Effector memory CD4-positive, alpha-beta T cell (primary cell): ENCODE data around the gene TSPAN4.

Experiments used
- DNase-seq, 3 donors: peaks; one replicate each; pipeline ENCODE4 v3.0.0-alpha.2; 2020
- H3K27ac ChIP-seq: 2 replicates; pipeline ENCODE4 v1.7.0; 2013; ENCODE audit warnings: mild to moderate bottlenecking, low read length, moderate library complexity; ENCODE audit not compliant: insufficient read depth, poor library complexity, severe bottlenecking
- H3K27me3 ChIP-seq: replicated peaks from 2 replicates; pipeline ENCODE4 v1.7.0; 2013; ENCODE audit warnings: mild to moderate bottlenecking, low read length; ENCODE audit not compliant: insufficient read depth, control insufficient read depth, poor library complexity, severe bottlenecking
- H3K36me3 ChIP-seq: 2 replicates; pipeline ENCODE4 v1.7.0; 2013; ENCODE audit warnings: mild to moderate bottlenecking, low read length, moderate library complexity; ENCODE audit not compliant: control insufficient read depth, insufficient read depth
- H3K4me1 ChIP-seq: 2 replicates; pipeline ENCODE4 v1.7.0; 2013; ENCODE audit warnings: low read length, mild to moderate bottlenecking; ENCODE audit not compliant: control insufficient read depth, insufficient read depth, poor library complexity, severe bottlenecking
- H3K4me3 ChIP-seq: 2 replicates; pipeline ENCODE4 v1.7.0; 2013; ENCODE audit warnings: low read length, low read depth, mild to moderate bottlenecking; ENCODE audit not compliant: insufficient read depth, poor library complexity, severe bottlenecking
- H3K9me3 ChIP-seq: 2 replicates; pipeline ENCODE4 v1.7.0; 2013; ENCODE audit warnings: mild to moderate bottlenecking, low read length, moderate library complexity; ENCODE audit not compliant: control insufficient read depth

TSPAN4 gene

DNA sequence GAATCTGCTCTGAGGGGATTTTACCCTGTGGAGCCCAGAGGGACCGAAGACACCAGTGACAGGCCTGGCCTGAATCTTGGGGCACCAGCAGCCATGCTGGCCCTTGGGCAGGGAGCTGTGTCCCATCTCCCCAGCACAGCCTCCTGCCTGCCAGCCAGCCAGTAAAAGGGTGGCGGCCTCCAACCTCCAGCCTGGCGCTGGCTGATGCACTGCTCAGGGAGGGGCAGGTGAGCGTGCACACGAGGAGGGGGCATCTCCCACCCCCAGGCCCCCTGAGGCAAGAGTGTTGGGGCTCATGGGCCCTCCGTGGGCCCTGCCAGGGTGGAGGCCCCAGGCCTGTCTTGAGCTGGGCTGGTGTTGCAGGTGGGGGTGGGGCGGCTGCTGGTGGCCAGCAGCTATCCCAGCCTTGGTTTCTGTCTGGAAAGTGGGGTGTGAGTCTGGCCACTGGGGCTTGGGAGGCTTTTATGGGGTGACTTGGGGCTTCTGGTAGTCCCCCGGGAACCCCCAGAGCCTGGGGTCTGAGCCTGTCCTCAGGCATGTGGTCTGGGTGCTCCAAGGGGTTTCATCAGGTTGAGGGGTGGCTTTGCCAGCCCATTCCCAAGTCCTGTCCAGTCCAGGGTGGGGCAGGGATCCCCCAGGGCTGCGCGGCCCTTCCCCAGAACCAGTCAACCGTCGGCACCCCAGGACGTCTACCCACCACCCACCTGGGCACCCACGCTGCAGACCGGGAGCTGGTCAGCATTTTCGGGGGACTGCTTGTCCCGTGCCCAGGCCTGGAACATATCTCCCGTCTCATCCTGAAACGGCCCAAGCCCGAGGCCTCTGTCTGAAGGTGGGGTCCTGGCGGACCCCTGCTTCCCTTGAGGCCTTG is 17.8 kb downstream of the TSPAN4 start:
- no peak overlapping the region for H3K27ac ChIP-seq

DNA sequence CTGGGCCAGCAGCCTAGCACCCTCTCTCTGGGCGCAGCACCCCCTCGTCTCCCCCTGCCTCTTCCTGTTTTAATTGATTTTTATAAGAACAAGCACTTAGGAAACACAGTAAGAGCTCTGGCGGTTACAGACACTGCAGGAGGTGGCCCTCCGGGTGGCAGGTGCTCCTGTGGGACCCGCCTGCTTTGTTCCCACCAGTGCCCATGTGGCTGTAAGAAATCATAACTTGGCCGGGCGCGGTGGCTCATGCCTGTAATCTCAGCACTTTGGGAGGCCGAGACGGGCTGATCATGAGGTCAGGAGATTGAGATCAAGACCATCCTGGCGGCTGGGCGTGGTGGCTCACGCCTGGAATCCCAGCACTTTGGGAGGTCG is 18.4 kb downstream of the TSPAN4 start:
- Histone ChIP-seq H3K27ac (no peak overlapping the region), H3K36me3 (no peaks in the 10 kb centered on the region), H3K4me1 (no peaks in the 10 kb centered on the region), H3K27me3 (no peaks in the 10 kb centered on the region), H3K4me3 (no peak overlapping the region), H3K9me3 (no peaks in the 10 kb centered on the region)
- no peak for DNase-seq

More for the DNA sequence above, 17.8 kb downstream of the TSPAN4 start:
- DNase-seq = no peak
- Histone ChIP-seq H3K9me3 (no peaks in the 10 kb centered on the region), H3K27me3 (no peaks in the 10 kb centered on the region), H3K4me1 (no peaks in the 10 kb centered on the region), H3K4me3 (no peak overlapping the region), H3K36me3 (no peaks in the 10 kb centered on the region)

DNA sequence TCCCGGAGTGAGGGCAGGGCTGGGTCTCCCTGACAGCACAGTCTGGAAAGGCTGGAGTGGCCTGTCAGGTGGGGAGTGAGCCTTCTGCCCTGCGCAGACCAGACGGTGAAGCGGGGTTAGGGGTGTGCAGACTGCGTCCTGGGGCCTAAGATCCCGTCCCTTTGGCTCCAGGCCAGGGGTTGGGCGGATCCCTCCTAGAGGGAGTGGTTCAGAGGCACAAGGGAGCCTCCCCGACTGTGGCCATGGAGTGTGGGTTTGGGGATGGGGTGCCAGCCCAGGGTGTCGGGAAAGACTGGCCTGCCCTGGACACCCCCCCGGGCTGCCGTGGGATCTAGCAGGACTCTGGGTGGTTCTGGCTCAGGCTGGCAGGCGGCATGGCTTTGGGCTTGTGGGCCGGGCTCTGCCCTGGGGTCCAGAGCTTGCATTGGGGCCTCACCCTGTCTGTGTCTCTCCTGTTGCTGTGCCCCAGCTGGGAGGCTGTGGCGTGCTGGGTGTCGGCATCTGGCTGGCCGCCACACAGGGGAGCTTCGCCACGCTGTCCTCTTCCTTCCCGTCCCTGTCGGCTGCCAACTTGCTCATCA is 19.5 kb downstream of the TSPAN4 start:
- no peaks in the 10 kb centered on the region for H3K4me1 ChIP-seq
- H3K4me3 ChIP-seq = no peak overlapping the region
- no peak overlapping the region for H3K27ac ChIP-seq
- DNase-seq = no peak
- no peaks in the 10 kb centered on the region for H3K27me3 ChIP-seq
- H3K36me3 ChIP-seq = no peaks in the 10 kb centered on the region
- H3K9me3 ChIP-seq = no peaks in the 10 kb centered on the region

DNA sequence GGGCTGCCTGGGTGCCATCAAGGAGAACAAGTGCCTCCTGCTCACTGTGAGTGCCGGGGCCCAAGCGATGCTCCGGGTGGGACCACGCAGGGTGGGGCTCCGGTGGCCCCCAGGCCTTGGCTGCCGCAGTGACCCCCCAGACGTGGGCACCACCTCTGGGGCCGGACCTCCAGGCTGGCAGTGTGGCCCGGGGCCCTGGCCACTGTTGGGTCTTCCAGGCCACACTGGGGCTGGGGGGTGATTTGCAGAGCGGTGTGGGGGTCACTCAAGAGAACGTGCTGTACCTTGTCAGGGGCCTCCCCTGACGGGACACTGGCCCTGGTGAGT is 20.0 kb downstream of the TSPAN4 start:
- Histone ChIP-seq H3K27ac (no peak overlapping the region), H3K4me3 (no peak overlapping the region), H3K36me3 (no peaks in the 10 kb centered on the region), H3K27me3 (no peaks in the 10 kb centered on the region), H3K4me1 (no peaks in the 10 kb centered on the region), H3K9me3 (no peaks in the 10 kb centered on the region)
- no peak for DNase-seq

DNA sequence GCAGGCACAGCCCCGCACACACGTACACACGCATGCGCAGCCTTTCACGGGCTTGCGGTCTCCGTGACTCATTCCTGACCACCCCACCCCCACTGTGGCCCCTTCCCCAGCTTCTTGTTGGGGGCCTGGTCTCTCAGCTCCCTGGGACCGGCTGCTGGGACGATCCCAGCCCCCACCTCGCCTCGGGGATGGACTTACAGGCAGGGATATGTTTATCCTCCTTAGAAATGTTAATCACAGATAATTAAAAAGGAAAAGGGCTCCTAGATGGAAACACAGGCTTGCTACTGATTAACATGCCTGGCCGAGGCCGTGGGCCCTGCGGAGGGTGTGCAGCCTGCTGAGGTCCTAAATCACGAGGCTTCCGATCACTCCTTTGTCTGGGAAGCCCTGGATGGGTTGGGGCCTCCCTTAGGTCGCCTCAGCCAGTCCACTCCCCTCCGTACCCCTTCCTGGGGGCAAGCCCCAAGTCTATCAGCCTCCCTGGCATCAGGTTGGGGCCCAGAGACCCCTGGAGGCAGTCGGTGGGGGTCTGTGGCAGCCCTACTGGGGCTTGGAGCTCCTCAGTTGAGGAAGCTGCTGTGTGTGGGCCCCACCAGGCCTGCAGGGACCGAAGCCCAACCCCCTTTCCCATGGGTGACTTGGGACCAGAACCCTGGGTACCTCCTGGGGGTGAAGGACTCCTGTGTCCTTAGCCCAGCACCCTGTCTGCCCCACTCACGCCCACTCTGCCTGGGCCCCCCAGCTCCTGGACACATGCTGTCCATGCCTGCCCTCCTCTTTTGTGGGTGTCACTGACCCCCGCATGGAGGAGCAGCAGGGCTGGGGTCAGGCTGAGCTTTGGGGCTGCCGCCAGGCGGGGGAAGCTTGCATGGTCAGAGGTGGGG is 20.6 kb downstream of the TSPAN4 start:
- H3K4me1 ChIP-seq = no peaks in the 10 kb centered on the region
- no peak overlapping the region for H3K27ac ChIP-seq
- H3K4me3 ChIP-seq = no peak overlapping the region
- no peaks in the 10 kb centered on the region for H3K9me3 ChIP-seq
- H3K27me3 ChIP-seq = no peaks in the 10 kb centered on the region
- H3K36me3 ChIP-seq = no peaks in the 10 kb centered on the region
- no peak for DNase-seq

DNA sequence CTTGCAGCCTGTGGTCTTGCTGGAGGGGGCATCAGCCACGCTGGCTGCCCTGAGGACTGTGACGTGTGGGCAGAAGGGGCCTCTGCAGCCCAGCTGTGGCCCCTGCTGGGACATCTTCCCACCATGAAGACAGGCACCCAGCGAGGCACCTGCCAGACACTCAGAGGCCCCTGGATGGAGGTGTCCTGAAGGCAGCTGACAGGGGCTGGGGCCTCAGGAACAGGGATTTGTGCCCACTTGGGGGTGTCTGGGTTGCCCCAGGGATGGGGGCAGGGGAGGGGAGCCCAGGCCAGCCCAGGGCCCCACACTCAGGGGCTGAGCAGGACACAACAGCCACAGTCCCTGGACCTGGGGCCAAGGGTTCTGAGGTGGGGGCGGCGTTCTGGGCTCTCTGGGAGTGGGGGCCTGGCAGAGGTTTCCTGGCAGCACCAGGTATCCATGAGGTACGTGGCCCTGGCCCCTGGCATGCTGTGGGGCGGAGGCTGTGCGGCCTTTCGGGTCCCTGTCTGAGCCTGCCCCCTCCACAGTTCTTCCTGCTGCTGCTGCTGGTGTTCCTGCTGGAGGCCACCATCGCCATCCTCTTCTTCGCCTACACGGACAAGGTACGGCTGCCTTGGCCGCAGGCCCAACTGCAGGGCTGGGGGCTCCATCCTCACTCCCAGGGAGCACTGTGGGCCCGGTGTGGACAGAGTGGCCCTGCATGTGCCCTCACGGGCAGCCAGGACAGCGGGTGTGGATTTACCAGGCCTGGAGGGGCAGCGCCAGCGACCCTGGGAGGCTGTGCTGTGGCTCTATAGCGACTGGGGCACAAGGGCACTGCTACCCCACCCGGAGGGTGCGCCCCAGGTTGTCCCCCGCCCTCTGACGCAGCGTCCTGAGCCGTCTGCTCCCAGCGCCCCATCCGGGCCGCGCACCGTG is 21.5 kb downstream of the TSPAN4 start:
- Histone ChIP-seq H3K4me3 (no peak overlapping the region), H3K27me3 (no peaks in the 10 kb centered on the region), H3K9me3 (no peaks in the 10 kb centered on the region), H3K36me3 (no peaks in the 10 kb centered on the region), H3K27ac (no peak overlapping the region), H3K4me1 (no peaks in the 10 kb centered on the region)
- no peak for DNase-seq

DNA sequence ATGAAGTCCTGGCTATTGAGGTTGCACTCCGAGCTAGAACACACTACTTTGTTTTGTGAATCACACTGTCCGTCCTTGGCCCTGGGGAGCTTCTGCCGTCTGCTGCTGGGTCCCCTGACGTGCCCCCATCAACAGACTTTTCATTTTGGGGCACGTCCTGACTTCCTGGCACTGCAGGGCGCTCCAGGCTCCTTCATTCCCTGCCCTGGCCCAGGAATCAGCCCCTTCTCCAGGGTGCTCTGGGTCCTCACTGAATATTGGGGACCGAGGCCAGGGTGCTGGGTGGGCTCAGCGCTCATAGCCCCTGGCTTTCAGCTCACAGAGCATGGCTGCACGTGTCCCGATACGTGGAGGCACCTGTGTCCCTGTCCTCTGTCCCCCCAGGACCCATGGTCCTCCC is 22.2 kb downstream of the TSPAN4 start:
- H3K9me3 ChIP-seq = no peaks in the 10 kb centered on the region
- no peaks in the 10 kb centered on the region for H3K27me3 ChIP-seq
- DNase-seq = no peak
- no peak overlapping the region for H3K4me3 ChIP-seq
- H3K36me3 ChIP-seq = no peaks in the 10 kb centered on the region
- no peaks in the 10 kb centered on the region for H3K4me1 ChIP-seq
- no peak overlapping the region for H3K27ac ChIP-seq

DNA sequence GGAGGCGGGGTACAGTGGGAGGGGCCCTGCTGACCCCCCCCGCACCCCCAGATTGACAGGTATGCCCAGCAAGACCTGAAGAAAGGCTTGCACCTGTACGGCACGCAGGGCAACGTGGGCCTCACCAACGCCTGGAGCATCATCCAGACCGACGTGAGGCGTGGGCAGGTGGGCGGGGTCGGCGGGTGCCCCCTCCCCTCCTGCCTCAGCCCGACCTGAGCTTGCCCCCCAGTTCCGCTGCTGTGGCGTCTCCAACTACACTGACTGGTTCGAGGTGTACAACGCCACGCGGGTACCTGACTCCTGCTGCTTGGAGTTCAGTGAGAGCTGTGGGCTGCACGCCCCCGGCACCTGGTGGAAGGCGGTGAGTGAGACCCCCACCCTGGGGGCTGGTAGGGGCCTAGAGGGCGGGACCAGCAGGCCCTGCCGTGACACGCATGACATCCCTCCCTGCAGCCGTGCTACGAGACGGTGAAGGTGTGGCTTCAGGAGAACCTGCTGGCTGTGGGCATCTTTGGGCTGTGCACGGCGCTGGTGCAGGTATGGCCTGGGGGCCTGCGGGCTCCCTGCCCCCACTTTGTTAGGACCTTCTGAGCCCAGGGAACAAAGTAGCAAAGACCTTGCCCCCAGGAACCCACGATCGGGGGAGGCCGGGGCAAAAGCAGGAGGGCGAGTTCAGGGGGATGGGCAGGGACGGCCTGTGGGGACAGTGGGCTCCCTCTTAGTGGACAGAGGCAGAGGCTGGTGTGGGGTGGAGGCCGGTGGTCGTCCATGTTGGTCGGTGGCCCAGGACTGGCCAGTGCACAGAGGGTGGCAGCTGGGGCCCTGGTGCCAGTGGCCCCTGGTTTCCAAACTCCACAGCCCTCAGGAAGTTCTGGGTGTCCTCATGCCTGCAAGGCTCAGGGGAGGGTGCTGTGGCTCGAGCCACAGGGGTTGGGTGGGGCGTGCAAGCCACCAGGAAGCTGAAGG is 23.1 kb downstream of the TSPAN4 start:
- no peak overlapping the region for H3K4me3 ChIP-seq
- no peak for DNase-seq
- no peaks in the 10 kb centered on the region for H3K4me1 ChIP-seq
- no peaks in the 10 kb centered on the region for H3K27me3 ChIP-seq
- H3K36me3 ChIP-seq = no peaks in the 10 kb centered on the region
- no peaks in the 10 kb centered on the region for H3K9me3 ChIP-seq
- H3K27ac ChIP-seq = no peak overlapping the region

DNA sequence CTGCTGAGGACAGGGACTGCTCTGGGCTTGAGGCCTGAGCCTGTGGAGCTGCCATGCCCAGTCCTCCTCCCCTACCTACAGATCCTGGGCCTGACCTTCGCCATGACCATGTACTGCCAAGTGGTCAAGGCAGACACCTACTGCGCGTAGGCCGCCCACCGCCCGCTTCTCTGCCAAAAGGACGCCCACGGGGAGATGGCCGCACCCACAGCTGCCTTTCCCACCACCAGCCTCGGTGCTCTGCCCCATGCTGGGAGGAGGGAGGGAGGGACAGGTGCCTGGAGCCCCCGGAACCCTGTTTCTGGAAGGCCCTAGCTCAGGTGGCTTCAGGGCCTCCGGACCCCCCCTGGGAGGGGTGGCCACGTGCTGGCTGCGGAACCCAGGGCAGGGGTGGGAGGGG is 23.8 kb downstream of the TSPAN4 start:
- Histone ChIP-seq H3K4me3 (no peak overlapping the region), H3K27ac (no peak overlapping the region), H3K27me3 (no peaks in the 10 kb centered on the region), H3K4me1 (no peaks in the 10 kb centered on the region), H3K36me3 (no peaks in the 10 kb centered on the region), H3K9me3 (no peaks in the 10 kb centered on the region)
- no peak for DNase-seq
